Measurements from ENCODE around the gene CAMTA1.
A peak's percentile ranks its signal among the peaks of the same experiment; 100 is the strongest.

The CAMTA1 gene

GRCh38 chr1:7248549-7249199, 463.4 kb downstream of the CAMTA1 start:
- DNase-seq: no peak

DNA sequence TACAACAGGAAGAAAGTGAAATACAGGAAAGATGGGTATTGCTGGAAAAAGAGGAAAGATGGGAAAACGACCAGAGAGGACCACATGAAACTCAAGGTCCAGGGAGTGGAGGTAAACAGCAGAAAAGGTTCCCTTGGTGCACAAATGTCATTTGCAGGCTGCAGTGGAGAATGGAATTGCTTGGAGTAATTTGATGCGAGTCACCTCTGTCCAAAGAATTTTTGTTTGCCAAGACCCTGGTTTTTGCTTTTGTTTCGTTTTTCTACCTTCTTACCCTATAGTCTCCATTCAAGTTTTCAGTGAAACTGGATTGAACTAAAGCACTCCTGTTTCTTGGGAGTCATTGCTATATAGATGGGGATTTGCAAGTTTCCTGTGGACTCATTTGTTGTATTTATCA, 464.3 kb downstream of the CAMTA1 start:
- DNase-seq: no peak

DNA sequence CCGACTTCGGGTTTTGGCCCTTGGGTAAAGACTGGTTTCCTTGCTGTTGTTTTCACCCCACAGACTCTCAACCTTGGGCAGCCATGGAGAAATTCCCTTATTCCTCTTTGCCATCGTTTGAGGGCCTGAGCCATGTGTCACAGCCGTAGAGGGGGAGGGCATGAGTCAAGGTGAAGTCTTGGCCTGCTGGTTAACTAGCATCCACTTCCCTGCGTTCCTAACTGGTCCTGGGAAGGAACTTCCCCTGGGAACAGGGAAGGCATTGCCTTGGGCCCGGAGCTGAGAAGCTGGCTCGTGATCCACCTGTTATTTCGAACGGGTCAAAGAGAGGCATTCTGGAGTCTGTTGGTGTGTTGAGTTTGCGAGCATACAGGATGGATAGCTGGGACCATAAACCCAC, 464.9 kb downstream of the CAMTA1 start:
- no peak for DNase-seq

DNA sequence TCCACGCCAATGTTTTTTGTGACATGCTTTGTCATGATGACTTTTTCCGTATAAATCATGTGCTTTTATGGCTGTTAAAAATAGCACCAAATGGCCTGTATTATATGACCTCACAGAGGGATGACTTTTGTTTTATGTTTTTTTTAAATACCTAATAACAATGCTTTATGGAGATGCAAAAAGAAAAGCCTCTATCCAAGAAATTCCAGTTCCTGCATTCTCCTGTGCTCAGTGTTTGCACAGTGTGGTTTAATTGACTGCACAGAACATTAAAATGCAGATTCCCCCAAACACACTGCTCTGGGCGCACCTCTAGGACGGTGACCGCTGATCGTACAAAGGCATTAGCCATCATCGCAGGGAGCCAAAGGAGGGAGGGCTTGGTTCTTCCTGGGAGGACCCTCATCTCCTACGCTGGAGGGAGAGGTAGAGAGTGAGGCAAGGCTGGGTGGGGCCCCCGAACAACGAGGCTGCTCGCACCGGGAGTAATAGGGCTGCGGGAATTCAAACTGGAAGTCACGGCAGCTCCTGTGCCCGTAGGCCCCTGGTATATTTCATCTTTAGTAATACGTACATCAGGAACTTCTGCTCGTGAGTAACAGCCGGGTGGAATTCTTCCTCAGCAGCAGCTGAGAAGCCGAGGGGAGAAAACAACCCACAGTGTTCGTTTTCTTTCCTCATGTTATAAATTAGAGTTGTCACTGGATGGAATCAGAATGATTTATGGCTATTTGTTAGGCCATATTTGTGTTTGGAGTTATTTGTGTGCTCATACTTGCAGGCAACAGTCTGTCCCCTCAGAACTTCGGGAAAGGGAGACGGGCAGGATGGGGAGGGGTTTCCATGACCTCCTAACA, 465.6 kb downstream of the CAMTA1 start:
- no peak for DNase-seq

- DNase-seq: no peak
Observed at GRCh38 chr1:7251454-7251800, 466.2 kb downstream of the CAMTA1 start.

GRCh38 chr1:7252411-7253117, 467.3 kb downstream of the CAMTA1 start:
- no peak for DNase-seq

DNA sequence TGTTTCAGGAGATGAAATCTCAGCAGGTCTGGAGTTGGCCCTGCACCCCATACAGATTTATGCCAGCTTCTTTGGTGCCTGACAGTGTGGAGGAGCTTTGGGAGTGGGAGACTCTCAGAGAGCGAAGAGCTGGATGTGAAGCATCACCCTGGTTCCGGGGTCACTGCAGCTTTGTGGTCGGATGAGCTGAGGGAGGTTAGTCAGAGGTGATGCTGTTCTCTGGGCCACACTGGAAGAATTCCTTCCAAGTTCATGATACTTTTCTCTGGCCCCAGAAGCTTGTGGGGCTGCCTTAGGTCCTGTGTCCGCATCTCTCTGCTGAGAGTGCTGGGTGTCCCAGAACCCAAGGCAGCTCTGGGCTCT, 467.8 kb downstream of the CAMTA1 start:
- DNase-seq: no peak

GRCh38 chr1:7253988-7254587, 468.8 kb downstream of the CAMTA1 start:
- DNase-seq: no peak

DNA sequence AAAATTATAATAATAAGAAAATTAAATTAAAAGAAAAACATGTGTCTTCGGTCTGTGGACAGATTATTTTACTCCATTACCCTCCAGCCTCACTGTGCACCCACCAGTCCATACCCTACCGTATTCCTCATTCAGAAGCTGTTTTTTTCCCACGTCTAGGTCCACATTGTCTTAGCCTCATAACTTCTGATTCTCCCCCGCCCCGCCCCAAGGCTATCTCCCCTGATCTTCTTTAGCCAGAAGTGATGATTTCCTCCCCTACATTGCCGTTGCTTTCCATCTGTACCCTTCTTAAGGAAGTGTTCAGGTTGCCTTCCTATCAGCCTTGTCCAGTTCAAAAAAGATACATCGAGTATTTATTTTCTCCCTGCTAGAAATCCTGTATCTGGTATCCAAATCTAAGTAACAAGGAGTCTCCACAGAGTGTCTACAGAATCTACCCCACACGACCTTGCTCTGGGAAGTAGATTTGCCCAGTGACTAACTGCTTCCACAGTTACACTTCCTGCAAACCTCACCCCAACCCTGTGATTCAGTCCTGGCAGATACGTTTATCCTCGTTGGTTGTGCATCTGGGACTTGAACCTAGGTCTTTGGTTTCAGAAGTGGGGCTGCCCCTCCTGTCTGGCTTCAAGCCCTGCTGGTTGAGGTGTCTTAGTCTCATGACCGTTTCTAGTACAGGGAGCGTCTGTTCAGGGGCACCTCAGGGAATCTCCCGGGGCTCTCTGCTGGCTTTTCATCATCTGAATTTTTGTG, 470.2 kb downstream of the CAMTA1 start:
- DNase-seq: no peak

- no peak for DNase-seq
Observed at GRCh38 chr1:7256526-7256925, 471.3 kb downstream of the CAMTA1 start.

DNA sequence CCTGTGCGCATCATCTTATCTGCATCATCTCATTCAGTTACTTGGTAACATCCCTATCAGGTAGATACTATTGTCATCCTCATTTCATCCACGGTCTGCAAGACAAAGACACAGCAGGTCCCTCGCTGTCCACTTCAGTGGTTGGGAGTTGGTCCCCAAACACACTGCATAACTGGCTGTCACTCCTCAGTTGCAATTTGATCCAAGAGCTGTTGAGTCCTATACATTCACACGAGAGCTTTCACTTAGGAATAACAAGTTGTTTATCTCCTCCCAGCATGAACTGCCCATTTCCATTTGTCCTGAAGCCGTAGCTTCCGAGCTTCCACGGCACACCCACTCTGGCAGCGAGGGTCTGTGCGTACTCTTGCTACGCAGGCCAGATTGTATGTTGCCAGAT, 472.0 kb downstream of the CAMTA1 start:
- no peak for DNase-seq

GRCh38 chr1:7258589-7259135, 473.4 kb downstream of the CAMTA1 start:
- DNase-seq: no peak

DNA sequence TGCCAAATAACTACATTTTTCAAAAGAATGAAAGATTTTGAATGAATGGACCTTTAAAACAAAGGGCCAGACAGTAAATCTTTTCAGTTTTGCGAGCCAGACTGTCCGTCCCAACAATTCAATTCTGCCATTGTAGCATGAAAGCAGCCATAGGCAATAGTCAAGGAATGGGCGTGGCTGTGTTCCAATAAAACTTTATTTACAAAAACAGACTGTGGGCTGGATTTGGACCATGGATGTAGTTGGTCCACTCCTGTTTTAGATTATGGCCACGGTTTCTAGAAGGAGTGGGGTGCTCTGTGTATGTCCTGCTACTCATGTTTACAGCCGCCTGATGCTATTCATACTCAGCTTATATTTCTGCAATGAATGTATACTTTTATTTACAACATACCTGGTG, 474.7 kb downstream of the CAMTA1 start:
- no peak for DNase-seq

- DNase-seq: no peak
Observed at GRCh38 chr1:7261490-7261889, 476.2 kb downstream of the CAMTA1 start.

DNA sequence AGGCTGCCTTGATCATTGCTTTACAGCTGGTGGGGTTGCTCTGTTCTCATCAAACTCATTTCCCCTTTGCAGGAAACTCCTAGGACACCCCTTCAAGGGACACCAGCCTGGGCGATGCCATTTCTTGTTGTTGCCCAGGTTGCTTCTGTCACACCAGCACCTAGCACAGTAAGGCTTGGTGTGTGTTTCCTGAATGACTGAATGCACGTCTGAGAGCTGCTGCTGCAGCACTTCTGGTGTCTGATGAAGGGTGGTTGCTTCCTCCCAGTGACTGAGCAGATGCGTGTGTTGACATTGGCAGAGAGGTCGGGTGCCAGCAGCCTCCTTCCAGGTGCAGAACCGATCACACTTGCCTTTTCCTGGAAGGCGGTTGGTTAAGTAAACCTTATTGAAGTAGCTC, 477.4 kb downstream of the CAMTA1 start:
- DNase-seq: peak; percentile 83

DNA sequence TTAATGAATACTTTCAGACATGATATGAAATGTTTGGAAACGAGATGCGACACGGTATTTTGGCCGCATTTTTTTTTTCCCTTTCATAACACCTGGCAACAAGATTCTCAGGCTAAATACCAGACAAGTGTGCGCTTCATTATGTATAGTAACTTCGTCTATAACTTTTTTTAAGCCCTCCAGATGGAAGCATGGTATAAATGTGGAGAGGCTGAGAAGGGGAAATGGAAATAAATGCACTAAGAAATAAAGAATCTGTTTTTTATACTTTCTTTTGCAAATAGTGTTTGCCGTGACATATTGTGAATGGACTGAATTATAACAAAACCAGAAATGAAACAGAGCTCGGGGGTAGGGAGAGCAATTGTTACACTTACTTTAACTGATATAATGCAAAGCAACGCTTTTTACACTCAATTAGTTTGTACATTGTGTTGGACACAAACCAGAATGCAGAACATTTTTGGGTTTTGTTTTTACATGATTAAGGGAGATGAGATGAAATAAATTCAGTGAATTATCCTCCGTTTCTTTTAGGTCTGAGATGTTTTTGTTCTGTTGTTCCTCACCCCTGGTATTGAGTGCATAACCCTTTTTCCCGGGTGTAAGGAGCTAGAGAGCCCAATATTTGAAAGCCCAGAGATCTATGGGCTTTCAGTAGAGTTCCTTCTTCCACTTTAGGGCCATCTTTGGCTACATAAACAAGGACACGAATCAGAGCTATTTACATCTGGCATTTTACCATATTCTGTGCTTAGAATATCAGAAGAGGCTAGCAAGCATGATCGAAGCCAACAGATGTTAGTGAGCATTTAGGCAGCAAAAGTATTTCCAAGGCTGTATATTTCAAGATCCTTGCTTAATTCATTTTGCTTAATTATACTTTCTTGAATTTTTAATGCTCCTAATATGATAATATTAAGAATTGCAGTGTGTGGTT, 478.0 kb downstream of the CAMTA1 start:
- DNase-seq: no peak

DNA sequence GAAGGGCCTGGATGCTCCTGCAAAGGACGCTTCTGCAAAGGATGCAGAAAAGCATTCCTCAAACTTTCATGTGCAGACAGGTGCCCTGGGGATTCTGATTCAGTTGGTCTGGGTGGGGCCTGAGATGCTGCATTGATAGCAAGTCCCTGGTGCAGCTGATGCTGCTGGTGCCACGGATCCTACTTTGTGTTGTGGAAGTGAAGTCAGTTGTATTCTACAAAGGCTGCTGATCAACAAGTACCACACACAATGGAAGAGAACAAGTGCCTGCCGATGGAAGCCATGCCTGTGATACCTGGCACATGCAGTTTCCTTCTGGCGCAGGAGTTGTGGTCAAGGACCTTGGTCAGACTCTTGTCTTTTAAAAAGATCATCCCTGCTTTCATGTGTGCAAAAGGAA, 478.8 kb downstream of the CAMTA1 start:
- no peak for DNase-seq

- no peak for DNase-seq
Observed at GRCh38 chr1:7265771-7266371, 480.6 kb downstream of the CAMTA1 start.

DNA sequence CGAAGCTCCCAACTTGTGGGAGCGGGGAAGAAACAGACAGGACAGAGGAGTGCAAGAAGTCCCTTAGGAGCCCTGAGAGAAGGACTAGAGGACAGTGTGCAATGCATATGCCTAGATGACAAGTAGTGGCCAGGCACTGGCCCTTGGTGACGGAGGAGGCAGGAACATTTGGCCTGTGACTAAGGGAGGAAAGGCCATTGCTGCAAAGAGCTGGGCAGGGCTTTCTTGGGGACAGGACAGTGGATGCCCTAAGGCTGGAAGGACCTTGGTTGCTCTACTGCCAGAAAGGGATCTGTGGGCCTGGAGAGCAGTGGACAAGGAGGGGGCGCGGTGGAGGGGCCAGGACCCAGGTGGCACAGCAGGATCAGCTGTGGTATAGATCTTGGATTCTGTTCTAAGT, 481.3 kb downstream of the CAMTA1 start:
- no peak for DNase-seq

- no peak for DNase-seq
Observed at GRCh38 chr1:7267493-7267892, 482.2 kb downstream of the CAMTA1 start.

GRCh38 chr1:7268983-7269382, 483.7 kb downstream of the CAMTA1 start:
- DNase-seq: no peak
